OCI-LY3 (cell line): ENCODE results near the gene AMACR.

ENCODE experiments used
- EZH2phosphoT487 ChIP-seq: fragments of 200-600 bp; shearing (Covaris generic); IDR thresholded peaks from 2 replicates; pipeline ENCODE4 v1.6.1; 2018; ENCODE audit warnings: antibody characterized with exemption, mixed run types, low read depth
- TF ChIP-seq, protein P1 (sequence below): fragments of 200-600, 300-600 bp; sonication (generic); IDR thresholded peaks from 2 replicates; pipeline ENCODE4 v1.5.1; 2014; ENCODE audit warnings: antibody characterized with exemption, low read length, low read depth

- TF ChIP-seq, protein P1, sequence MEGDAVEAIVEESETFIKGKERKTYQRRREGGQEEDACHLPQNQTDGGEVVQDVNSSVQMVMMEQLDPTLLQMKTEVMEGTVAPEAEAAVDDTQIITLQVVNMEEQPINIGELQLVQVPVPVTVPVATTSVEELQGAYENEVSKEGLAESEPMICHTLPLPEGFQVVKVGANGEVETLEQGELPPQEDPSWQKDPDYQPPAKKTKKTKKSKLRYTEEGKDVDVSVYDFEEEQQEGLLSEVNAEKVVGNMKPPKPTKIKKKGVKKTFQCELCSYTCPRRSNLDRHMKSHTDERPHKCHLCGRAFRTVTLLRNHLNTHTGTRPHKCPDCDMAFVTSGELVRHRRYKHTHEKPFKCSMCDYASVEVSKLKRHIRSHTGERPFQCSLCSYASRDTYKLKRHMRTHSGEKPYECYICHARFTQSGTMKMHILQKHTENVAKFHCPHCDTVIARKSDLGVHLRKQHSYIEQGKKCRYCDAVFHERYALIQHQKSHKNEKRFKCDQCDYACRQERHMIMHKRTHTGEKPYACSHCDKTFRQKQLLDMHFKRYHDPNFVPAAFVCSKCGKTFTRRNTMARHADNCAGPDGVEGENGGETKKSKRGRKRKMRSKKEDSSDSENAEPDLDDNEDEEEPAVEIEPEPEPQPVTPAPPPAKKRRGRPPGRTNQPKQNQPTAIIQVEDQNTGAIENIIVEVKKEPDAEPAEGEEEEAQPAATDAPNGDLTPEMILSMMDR = no peak
- no peak for TF ChIP-seq EZH2phosphoT487
These were observed 31.5 kb downstream of the AMACR start for GRCh38 chr5:33976307-33976706.
